ENCODE data around the gene CGAS.
"Not testable (repeated sequence)": the region's sequence is repeated elsewhere in the genome, so short reads cannot be mapped to it uniquely, and the experiment has no call there.

Gene CGAS

DNA sequence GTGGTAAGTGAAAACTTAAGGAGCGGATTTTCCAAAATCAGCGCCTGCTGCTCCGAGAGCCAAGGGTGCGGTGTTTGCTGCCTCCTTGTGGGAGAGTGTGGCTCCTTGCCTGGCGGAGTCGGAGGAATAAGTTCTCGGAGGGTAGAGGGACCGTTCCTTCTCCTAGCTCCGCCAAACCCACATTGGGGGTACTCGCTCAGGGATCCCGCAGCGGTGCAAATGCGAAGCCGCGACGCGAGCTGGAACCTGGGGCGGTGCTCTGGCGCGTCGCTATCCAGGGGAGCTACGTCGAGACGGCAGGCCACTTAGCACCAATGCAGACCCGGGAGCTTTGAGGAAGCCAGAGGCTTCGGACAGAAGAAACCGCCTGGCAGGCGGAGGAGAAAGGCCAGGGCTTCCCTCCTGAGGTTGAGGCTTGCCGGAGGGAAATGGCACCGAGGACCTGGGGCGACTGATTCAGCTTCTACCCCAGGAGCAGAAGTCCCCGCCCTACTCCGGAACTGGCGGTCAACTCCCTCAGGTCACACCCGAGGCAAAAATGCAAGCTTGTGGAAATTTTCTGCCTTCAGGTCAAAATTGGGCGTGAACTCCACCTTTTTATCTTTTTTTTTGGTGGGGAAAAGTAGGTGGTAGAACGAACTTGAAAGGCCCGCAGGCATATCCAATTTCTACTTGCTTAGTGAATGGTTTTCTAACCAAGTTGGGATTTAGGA is 63.1 kb downstream of the CGAS start:
- no CpG with 5 or more reads among the region's 38 CpGs for WGBS (ENCODE audit: extremely low coverage, insufficient coverage, low lambda C conversion rate)
- no peak overlapping the region for H2BK120ac ChIP-seq (ENCODE audit: low read depth, low read length)
- H3K79me2 ChIP-seq (ENCODE audit: control insufficient read depth, insufficient read depth, low read length): no peaks in the 10 kb centered on the region
- peak; percentile 93 for DNase-seq
- H3K56ac ChIP-seq (ENCODE audit: low read length): peak overlapping the region; percentile 92
- no peaks in the 10 kb centered on the region for H3K79me1 ChIP-seq (ENCODE audit: low read length)
- H3K4me1 ChIP-seq (ENCODE audit: control insufficient read depth, low read depth, low read length): peaks cover 2% of the 10 kb centered on the region
- H2BK5ac ChIP-seq (ENCODE audit: low read length): peak overlapping the region; percentile 27
- peak overlapping the region; percentile 17 for H3K4me3 ChIP-seq (ENCODE audit: low read length)
- peak overlapping the region; percentile 62 for H3K9ac ChIP-seq (ENCODE audit: low read length)
- no peak overlapping the region for H3K23ac ChIP-seq (ENCODE audit: low read length)
- no peak overlapping the region for H4K8ac ChIP-seq (ENCODE audit: low read depth, low read length)
- peak overlapping the region; percentile 17 for H4K5ac ChIP-seq (ENCODE audit: low read length)
- peak overlapping the region; percentile 46 for H3K4ac ChIP-seq (ENCODE audit: low read depth, low read length)
- peak overlapping the region; percentile 34 for H3K4me2 ChIP-seq (ENCODE audit: low read length)
- no peaks in the 10 kb centered on the region for H3K27me3 ChIP-seq (ENCODE audit: insufficient read depth, low read length, poor library complexity)
- H2AK5ac ChIP-seq (ENCODE audit: low read length): no peak overlapping the region
- H2BK15ac ChIP-seq (replicated peaks; ENCODE audit: low read depth): no peak overlapping the region
- no peaks in the 10 kb centered on the region for H3K36me3 ChIP-seq (ENCODE audit: control insufficient read depth, insufficient read depth, low read length)
- H3K18ac ChIP-seq (ENCODE audit: low read length): peak overlapping the region; percentile 85
- peak overlapping the region; percentile 42 for H3K27ac ChIP-seq (ENCODE audit: low read depth, low read length)

DNA sequence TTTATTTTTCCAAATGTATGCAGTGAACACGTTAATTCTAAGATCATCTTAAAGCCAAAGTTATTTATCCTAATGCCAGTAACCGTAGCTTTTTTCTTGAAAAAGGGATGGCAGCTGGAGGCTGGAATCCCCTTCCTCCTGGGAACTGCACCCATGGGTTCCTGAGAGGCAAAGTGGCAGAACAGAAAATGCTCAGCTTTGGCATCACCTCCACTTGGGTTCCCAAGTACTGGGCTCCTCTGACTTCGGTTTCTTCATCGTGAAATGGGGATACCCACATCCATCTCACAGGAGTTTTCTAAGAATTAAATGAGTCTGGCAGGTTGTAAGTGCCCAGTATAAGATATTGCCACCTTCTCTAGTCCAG is 63.7 kb downstream of the CGAS start:
- peak overlapping the region; percentile 92 for H3K56ac ChIP-seq (ENCODE audit: low read length)
- peak overlapping the region; percentile 15 for H3K4me2 ChIP-seq (ENCODE audit: low read length)
- H3K36me3 ChIP-seq (ENCODE audit: control insufficient read depth, insufficient read depth, low read length): no peaks in the 10 kb centered on the region
- no peak overlapping the region for H2BK15ac ChIP-seq (replicated peaks; ENCODE audit: low read depth)
- H3K4me1 ChIP-seq (ENCODE audit: control insufficient read depth, low read depth, low read length): peaks cover 2% of the 10 kb centered on the region
- H3K4ac ChIP-seq (ENCODE audit: low read depth, low read length): no peak overlapping the region
- H3K27me3 ChIP-seq (ENCODE audit: insufficient read depth, low read length, poor library complexity): no peaks in the 10 kb centered on the region
- no peaks in the 10 kb centered on the region for H3K79me1 ChIP-seq (ENCODE audit: low read length)
- no peaks in the 10 kb centered on the region for H3K79me2 ChIP-seq (ENCODE audit: control insufficient read depth, insufficient read depth, low read length)
- no peak for DNase-seq
- no peak overlapping the region for H2BK5ac ChIP-seq (ENCODE audit: low read length)
- H2BK120ac ChIP-seq (ENCODE audit: low read depth, low read length): no peak overlapping the region
- no peak overlapping the region for H3K4me3 ChIP-seq (ENCODE audit: low read length)
- H3K27ac ChIP-seq (ENCODE audit: low read depth, low read length): no peak overlapping the region
- peak overlapping the region; percentile 62 for H3K9ac ChIP-seq (ENCODE audit: low read length)
- no peak overlapping the region for H2AK5ac ChIP-seq (ENCODE audit: low read length)
- WGBS (ENCODE audit: extremely low coverage, insufficient coverage, low lambda C conversion rate): no CpG with 5 or more reads among the region's 4 CpGs
- H4K5ac ChIP-seq (ENCODE audit: low read length): no peak overlapping the region
- H4K8ac ChIP-seq (ENCODE audit: low read depth, low read length): no peak overlapping the region
- peak overlapping the region; percentile 41 for H3K18ac ChIP-seq (ENCODE audit: low read length)
- H3K23ac ChIP-seq (ENCODE audit: low read length): no peak overlapping the region

DNA sequence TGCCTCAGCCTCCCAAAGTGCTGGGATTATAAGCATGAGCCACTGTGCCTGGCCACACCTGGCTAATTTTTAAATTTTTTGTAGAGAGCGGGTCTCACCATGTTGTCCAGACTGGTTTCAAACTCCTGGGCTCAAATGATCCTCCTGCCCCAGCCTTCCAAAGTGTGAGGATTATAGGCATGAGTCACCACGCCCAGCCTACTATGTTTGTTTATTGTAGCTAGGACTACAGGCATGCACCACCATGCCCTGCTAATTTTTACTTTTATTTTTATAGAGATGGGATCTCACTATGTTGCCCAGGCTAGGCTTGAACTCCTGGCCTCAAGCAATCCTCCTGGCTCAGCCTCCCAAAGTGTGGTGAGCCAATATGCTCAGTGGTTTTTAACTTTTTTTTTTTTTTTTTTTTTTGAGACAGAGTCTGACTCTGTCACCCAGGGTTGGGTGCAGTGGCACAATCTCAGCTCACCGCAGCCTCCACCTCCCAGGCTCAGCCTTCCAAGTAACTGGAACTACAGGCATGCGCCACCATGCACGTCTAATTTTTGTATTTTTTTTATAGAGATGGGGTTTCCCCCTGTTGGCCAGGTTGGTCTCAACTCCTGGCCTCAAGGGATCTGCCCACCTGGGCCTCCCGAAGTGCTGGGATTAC is 69.5 kb downstream of the CGAS start:
- WGBS (ENCODE audit: extremely low coverage, insufficient coverage, low lambda C conversion rate): no CpG with 5 or more reads among the region's 6 CpGs
- peak; percentile 13 for DNase-seq

DNA sequence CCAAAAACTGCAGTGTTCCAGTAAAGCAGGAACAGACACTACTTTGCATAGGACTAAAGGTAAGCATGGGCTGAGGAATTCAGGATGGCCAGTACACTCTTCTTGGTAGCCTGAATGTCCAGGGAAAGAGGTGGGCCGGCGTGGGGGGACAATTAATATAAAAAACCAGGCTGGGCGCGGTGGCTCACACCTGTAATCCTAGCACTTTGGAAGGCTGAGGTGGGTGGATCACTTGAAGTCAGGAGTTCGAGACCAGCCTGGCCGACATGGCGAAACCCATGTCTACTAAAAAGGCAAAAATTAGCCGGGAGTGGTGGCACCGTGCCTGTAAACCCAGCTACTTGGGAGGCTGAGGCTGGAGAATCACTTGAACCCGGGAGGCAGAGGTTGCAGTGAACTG is 70.6 kb downstream of the CGAS start:
- not testable (repeated sequence) for H3K27ac ChIP-seq (ENCODE audit: low read depth, low read length); DNase-seq; H3K4me3 ChIP-seq (ENCODE audit: low read length); H3K4me2 ChIP-seq (ENCODE audit: low read length); H2BK5ac ChIP-seq (ENCODE audit: low read length); H2BK15ac ChIP-seq (replicated peaks; ENCODE audit: low read depth); H3K4ac ChIP-seq (ENCODE audit: low read depth, low read length); H3K23ac ChIP-seq (ENCODE audit: low read length); H3K4me1 ChIP-seq (ENCODE audit: control insufficient read depth, low read depth, low read length); H2BK120ac ChIP-seq (ENCODE audit: low read depth, low read length); H2AK5ac ChIP-seq (ENCODE audit: low read length); H3K79me1 ChIP-seq (ENCODE audit: low read length); H3K79me2 ChIP-seq (ENCODE audit: control insufficient read depth, insufficient read depth, low read length); H4K5ac ChIP-seq (ENCODE audit: low read length); H3K56ac ChIP-seq (ENCODE audit: low read length); H4K8ac ChIP-seq (ENCODE audit: low read depth, low read length); H3K9ac ChIP-seq (ENCODE audit: low read length); H3K27me3 ChIP-seq (ENCODE audit: insufficient read depth, low read length, poor library complexity); H3K18ac ChIP-seq (ENCODE audit: low read length); H3K36me3 ChIP-seq (ENCODE audit: control insufficient read depth, insufficient read depth, low read length)
- no CpG with 5 or more reads among the region's 10 CpGs for WGBS (ENCODE audit: extremely low coverage, insufficient coverage, low lambda C conversion rate)

More for the DNA sequence above, 69.5 kb downstream of the CGAS start:
- Histone ChIP-seq H3K79me1 (ENCODE audit: low read length) (no peaks in the 10 kb centered on the region), H3K36me3 (ENCODE audit: control insufficient read depth, insufficient read depth, low read length) (no peaks in the 10 kb centered on the region), H3K23ac (ENCODE audit: low read length) (no peak overlapping the region), H3K9ac (ENCODE audit: low read length) (no peak overlapping the region), H4K5ac (ENCODE audit: low read length) (no peak overlapping the region), H3K4me2 (ENCODE audit: low read length) (no peak overlapping the region), H3K79me2 (ENCODE audit: control insufficient read depth, insufficient read depth, low read length) (no peaks in the 10 kb centered on the region), H2BK120ac (ENCODE audit: low read depth, low read length) (no peak overlapping the region), H4K8ac (ENCODE audit: low read depth, low read length) (no peak overlapping the region), H3K4me3 (ENCODE audit: low read length) (no peak overlapping the region), H2AK5ac (ENCODE audit: low read length) (no peak overlapping the region), H3K4me1 (ENCODE audit: control insufficient read depth, low read depth, low read length) (no peaks in the 10 kb centered on the region), H2BK5ac (ENCODE audit: low read length) (no peak overlapping the region), H3K27me3 (ENCODE audit: insufficient read depth, low read length, poor library complexity) (no peaks in the 10 kb centered on the region), H3K4ac (ENCODE audit: low read depth, low read length) (no peak overlapping the region), H3K18ac (ENCODE audit: low read length) (no peak overlapping the region), H3K27ac (ENCODE audit: low read depth, low read length) (no peak overlapping the region), H2BK15ac (replicated peaks; ENCODE audit: low read depth) (no peak overlapping the region), H3K56ac (ENCODE audit: low read length) (no peak overlapping the region)

DNA sequence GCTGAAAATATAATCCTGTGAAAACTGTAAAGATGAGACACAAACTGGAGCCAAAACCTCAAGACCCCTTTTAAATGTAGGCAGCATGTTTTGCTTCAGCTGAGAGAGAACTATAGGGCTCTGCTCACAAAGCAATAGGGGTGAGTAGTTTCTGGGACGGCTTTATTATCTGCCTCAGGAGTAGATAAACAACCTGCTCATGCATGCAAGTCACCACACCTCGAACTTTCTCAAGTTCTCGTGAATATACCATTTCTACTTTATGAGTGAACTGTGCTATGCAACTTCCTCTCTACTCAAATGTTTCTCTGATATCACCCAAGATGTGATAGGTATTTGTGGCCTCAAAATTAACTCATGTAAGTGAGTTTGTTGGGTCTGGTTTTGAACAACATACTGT is 74.9 kb downstream of the CGAS start:
- no peak overlapping the region for H3K4me2 ChIP-seq (ENCODE audit: low read length)
- no peak overlapping the region for H2BK120ac ChIP-seq (ENCODE audit: low read depth, low read length)
- no peak overlapping the region for H3K9ac ChIP-seq (ENCODE audit: low read length)
- no peaks in the 10 kb centered on the region for H3K79me1 ChIP-seq (ENCODE audit: low read length)
- H3K56ac ChIP-seq (ENCODE audit: low read length): no peak overlapping the region
- no peak for DNase-seq
- H3K27ac ChIP-seq (ENCODE audit: low read depth, low read length): no peak overlapping the region
- WGBS (ENCODE audit: extremely low coverage, insufficient coverage, low lambda C conversion rate): no CpG with 5 or more reads among the region's 3 CpGs
- no peak overlapping the region for H3K4me3 ChIP-seq (ENCODE audit: low read length)
- no peak overlapping the region for H3K18ac ChIP-seq (ENCODE audit: low read length)
- no peak overlapping the region for H4K8ac ChIP-seq (ENCODE audit: low read depth, low read length)
- H3K4me1 ChIP-seq (ENCODE audit: control insufficient read depth, low read depth, low read length): no peaks in the 10 kb centered on the region
- no peaks in the 10 kb centered on the region for H3K27me3 ChIP-seq (ENCODE audit: insufficient read depth, low read length, poor library complexity)
- H2BK15ac ChIP-seq (replicated peaks; ENCODE audit: low read depth): no peak overlapping the region
- H2BK5ac ChIP-seq (ENCODE audit: low read length): no peak overlapping the region
- H3K4ac ChIP-seq (ENCODE audit: low read depth, low read length): no peak overlapping the region
- H2AK5ac ChIP-seq (ENCODE audit: low read length): no peak overlapping the region
- no peak overlapping the region for H4K5ac ChIP-seq (ENCODE audit: low read length)
- no peaks in the 10 kb centered on the region for H3K79me2 ChIP-seq (ENCODE audit: control insufficient read depth, insufficient read depth, low read length)
- no peaks in the 10 kb centered on the region for H3K36me3 ChIP-seq (ENCODE audit: control insufficient read depth, insufficient read depth, low read length)
- H3K23ac ChIP-seq (ENCODE audit: low read length): no peak overlapping the region
